Tibial artery (tissue), 4 donors: Measurements from ENCODE around the gene MED16.
A peak's percentile ranks its signal among the peaks of the same experiment; 100 is the strongest.

ENCODE experiments used
- DNase-seq, 2 donors: peaks; one replicate each; pipeline ENCODE4 v3.0.0-alpha.2; 2019
- H3K27ac ChIP-seq, 2 donors: fragments of 200-600 bp; sonication (generic) in 1 of 2; 1 replicate in 1 of 2; 2 replicates in 1 of 2; pipeline ENCODE4 v1.5.1; 2018 to 2019; ENCODE audit warnings: mild to moderate bottlenecking in 1 of 2
- H3K27me3 ChIP-seq, 2 donors: fragments of 200-600 bp; sonication (generic) in 1 of 2; one replicate each; pipeline versions ENCODE4 v1.5.1 to v1.6.0; 2016 to 2019
- H3K36me3 ChIP-seq, 3 donors: fragments of 200-600 bp; sonication (generic) in 2 of 3; one replicate each; pipeline ENCODE4 v1.5.1; 2016 to 2019; ENCODE audit warnings: mild to moderate bottlenecking in 2 of 3
- H3K4me1 ChIP-seq, 4 donors: fragments of 200-600 bp; sonication (generic) in 2 of 4; 1 replicate in 3 of 4; 2 replicates in 1 of 4; pipeline ENCODE4 v1.5.1; 2016 to 2019
- H3K4me3 ChIP-seq, 2 donors: fragments of 200-600 bp; sonication (generic) in 1 of 2; 1 replicate in 1 of 2; 2 replicates in 1 of 2; pipeline ENCODE4 v1.5.1; 2018 to 2019; ENCODE audit warnings: mild to moderate bottlenecking in 2 of 2
- H3K9me3 ChIP-seq, 3 donors: fragments of 200-600 bp; sonication (generic) in 1 of 3; one replicate each; pipeline ENCODE4 v1.5.1; 2016 to 2019
- CTCF ChIP-seq, 2 experiments: fragments of 200-600 bp in 1 of 2; fragments of 450-650 bp in 1 of 2; IDR thresholded peaks; one replicate each; pipeline ENCODE4 v1.5.1; 2017 to 2019; ENCODE audit warnings: antibody characterized with exemption in 2 of 2, mild to moderate bottlenecking in 1 of 2, moderate library complexity in 1 of 2
- intact Hi-C: fragments of 100-400 bp; cut with DNase I; formaldehyde crosslinking; loops from one replicate; pipeline ENCODE4 v1.15.0; 2023; ENCODE audit warnings: low total_unique reads

Gene MED16

GRCh38 chr19:911197-912033, 18.4 kb upstream of the MED16 start:
- no peak for TF ChIP-seq CTCF (IDR thresholded peaks at IDR 0.05)
- intact Hi-C loops: loop anchor here (5.0 kb wide), 1 partner anchor 249 kb away; the partner anchor contains the start of gene RNF126
- no peaks in the 10 kb centered on the region for H3K9me3 ChIP-seq
- no peak for DNase-seq
- H3K4me1 ChIP-seq: peaks cover 0 to 23% (median 11%) of the 10 kb centered on the region in 4 donors
- H3K27ac ChIP-seq: no peak overlapping the region
- H3K27me3 ChIP-seq: peaks cover 0 to 1% of the 10 kb centered on the region in 2 donors
- no peaks in the 10 kb centered on the region for H3K36me3 ChIP-seq
- peak overlapping the region in 1 of 2 donors; percentile 98 for H3K4me3 ChIP-seq

DNA sequence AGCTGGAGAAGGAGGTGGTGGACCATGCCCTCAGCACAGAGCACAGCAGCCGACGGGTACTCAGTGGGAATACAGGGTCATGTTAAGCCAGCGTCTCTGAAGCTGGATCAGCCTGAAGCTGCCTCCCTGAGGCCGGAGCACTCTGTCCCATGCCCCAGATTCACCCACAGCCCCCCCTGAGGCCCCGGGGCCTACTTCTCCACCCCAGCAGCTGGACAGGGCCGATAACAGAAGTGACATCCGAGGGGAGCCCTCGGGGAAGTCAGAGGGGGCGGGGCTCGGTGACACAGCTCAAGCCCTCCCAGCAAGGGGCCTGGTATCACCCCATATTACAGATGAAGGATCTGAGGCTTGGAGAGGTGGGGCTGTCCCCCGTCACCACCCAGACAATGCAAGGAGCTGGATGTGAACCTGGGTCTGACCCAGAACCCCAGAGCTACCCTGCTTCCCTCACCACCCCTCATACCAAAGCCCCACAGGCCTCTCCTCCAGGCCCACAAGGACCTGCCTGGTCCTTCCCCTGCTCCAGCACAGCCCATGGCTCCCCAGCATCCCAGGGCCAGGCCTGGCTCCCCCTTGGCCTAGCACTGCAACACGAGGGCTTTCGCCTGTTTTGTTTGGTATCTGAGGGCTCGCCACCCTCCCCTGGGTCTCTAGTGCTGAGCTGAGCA, 14.3 kb upstream of the MED16 start:
- no peaks in the 10 kb centered on the region for H3K36me3 ChIP-seq
- peaks cover 0 to 15% (median 7%) of the 10 kb centered on the region in 4 donors for H3K4me1 ChIP-seq
- TF ChIP-seq CTCF (IDR thresholded peaks at IDR 0.05): no peak
- no peak overlapping the region for H3K4me3 ChIP-seq
- intact Hi-C loops: no loop called here
- H3K27ac ChIP-seq: no peak overlapping the region
- DNase-seq: no peak
- H3K27me3 ChIP-seq: no peaks in the 10 kb centered on the region
- no peaks in the 10 kb centered on the region for H3K9me3 ChIP-seq

DNA sequence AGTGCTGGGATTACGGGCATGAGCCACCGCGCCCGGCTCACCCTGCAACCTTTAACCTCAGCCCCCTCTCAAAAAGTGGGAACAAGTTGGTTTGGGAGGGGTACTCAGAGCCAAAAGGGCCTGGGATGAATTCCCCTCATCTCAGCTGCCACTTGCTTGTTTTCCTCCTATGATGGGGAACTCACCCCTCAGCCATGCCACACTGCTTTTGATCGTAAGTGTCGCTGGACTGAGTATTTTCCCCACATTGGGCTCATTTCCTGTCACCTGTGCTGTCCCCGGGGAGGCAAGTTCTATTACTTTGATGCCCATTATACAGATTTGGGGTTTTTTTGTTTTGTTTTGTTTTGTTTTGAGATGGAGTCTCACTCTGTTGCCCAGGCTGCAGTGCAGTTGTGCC, 13.5 kb upstream of the MED16 start:
- peaks cover 0 to 6% (median 5%) of the 10 kb centered on the region in 3 donors for H3K36me3 ChIP-seq
- intact Hi-C loops: no loop called here
- H3K9me3 ChIP-seq: no peaks in the 10 kb centered on the region
- H3K27ac ChIP-seq: no peak overlapping the region
- DNase-seq: no peak
- no peak for TF ChIP-seq CTCF (IDR thresholded peaks at IDR 0.05)
- peaks cover 0 to 11% (median 4%) of the 10 kb centered on the region in 4 donors for H3K4me1 ChIP-seq
- H3K4me3 ChIP-seq: no peak overlapping the region
- H3K27me3 ChIP-seq: no peaks in the 10 kb centered on the region

- Histone ChIP-seq H3K4me1 (peaks cover 0 to 9% (median 4%) of the 10 kb centered on the region in 4 donors), H3K27ac (no peak overlapping the region), H3K4me3 (no peak overlapping the region), H3K27me3 (no peaks in the 10 kb centered on the region), H3K9me3 (no peaks in the 10 kb centered on the region), H3K36me3 (peaks cover 0 to 21% (median 15%) of the 10 kb centered on the region in 3 donors)
- intact Hi-C loops: no loop called here
- TF ChIP-seq CTCF (IDR thresholded peaks at IDR 0.05): no peak
- DNase-seq: no peak
Observed at GRCh38 chr19:904545-904944, 11.6 kb upstream of the MED16 start.

DNA sequence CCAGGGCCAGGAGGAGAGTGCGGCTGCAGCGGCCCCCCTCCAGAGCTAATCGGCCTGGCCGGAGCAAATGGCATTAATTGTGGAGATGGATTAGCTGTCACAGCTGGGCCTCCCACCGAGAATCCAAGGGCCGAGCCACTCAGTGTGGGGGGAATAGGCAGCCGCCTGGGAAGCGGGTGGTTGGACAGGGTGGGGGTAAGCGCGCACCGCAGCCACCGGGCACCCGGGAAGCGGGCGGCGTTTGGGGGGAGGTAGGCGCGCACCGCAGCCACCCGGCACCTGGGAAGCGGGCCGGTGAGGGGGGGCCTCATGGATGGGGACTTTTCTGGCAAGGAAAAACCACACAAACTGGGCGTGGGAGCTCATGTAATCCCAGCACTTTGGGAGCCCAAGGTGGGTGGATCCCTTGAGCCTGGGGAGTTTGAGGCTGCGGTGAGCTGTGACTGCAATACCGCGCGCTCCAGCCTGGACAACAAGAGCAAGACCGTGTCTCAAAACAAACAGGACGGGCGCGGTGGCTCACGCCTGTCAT, 10.3 kb upstream of the MED16 start:
- Histone ChIP-seq H3K27me3 (no peaks in the 10 kb centered on the region), H3K27ac (no peak overlapping the region), H3K9me3 (no peaks in the 10 kb centered on the region), H3K4me3 (no peak overlapping the region), H3K4me1 (peaks cover 0 to 7% (median 0%) of the 10 kb centered on the region in 4 donors), H3K36me3 (peaks cover 0 to 33% (median 27%) of the 10 kb centered on the region in 3 donors)
- DNase-seq: no peak
- intact Hi-C loops: no loop called here
- TF ChIP-seq CTCF (IDR thresholded peaks at IDR 0.05): no peak
